Vagina (tissue), 2 donors: ENCODE data around the gene ANTXR1.

Experiments
- POLR2A ChIP-seq, 2 donors: fragments of 450-650 bp; IDR thresholded peaks; one replicate each; pipeline ENCODE4 v1.6.1; 2017; ENCODE audit warnings: antibody characterized with exemption in 2 of 2, mild to moderate bottlenecking in 2 of 2, moderate library complexity in 2 of 2
- POLR2AphosphoS5 ChIP-seq, 2 donors: sonication (generic); formaldehyde crosslinking; IDR thresholded peaks; one replicate each; pipeline ENCODE4 v1.9.0; 2017; ENCODE audit warnings: antibody characterized with exemption in 2 of 2, mild to moderate bottlenecking in 2 of 2, low read depth in 1 of 2; ENCODE audit not compliant: insufficient read depth in 1 of 2
- TF ChIP-seq, protein P1 (sequence below), 3 experiments: fragments of 450-650 bp in 2 of 3; fragments of 200-600 bp in 1 of 3; sonication (generic) in 1 of 3; IDR thresholded peaks; one replicate each; pipeline ENCODE4 v1.5.1; 2017 to 2019; ENCODE audit warnings: antibody characterized with exemption in 3 of 3, mild to moderate bottlenecking in 2 of 3, moderate library complexity in 2 of 3

DNA sequence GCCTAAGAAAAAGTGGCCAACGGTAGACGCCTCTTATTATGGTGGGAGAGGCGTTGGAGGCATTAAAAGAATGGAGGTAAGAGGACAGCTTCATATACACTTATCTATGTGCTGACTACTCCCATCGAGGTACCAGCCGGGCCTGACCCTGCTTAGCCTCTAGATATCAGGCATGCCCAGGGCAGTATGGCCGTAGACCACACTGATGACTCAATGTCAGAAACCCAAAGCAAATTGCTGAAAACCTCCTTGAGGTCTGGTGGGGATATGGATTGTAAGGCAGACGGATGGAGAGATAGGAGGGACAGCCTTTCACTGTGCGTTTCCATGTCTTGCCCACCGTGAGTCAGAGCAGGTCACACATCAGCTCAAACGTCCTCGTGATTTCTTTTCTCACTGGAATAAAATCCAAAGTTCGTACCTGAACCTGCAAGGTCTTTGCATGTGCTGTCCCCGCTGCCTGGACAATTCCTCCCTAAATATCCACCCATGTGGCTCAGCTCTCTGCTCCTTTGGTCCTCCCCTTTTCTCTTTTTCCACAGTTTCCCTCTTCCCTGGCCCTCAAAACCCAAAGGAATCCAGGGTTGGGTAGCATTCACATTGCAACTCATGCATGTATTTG, 168.9 kb downstream of the ANTXR1 start:
- TF ChIP-seq, protein P1, sequence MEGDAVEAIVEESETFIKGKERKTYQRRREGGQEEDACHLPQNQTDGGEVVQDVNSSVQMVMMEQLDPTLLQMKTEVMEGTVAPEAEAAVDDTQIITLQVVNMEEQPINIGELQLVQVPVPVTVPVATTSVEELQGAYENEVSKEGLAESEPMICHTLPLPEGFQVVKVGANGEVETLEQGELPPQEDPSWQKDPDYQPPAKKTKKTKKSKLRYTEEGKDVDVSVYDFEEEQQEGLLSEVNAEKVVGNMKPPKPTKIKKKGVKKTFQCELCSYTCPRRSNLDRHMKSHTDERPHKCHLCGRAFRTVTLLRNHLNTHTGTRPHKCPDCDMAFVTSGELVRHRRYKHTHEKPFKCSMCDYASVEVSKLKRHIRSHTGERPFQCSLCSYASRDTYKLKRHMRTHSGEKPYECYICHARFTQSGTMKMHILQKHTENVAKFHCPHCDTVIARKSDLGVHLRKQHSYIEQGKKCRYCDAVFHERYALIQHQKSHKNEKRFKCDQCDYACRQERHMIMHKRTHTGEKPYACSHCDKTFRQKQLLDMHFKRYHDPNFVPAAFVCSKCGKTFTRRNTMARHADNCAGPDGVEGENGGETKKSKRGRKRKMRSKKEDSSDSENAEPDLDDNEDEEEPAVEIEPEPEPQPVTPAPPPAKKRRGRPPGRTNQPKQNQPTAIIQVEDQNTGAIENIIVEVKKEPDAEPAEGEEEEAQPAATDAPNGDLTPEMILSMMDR (IDR thresholded peaks at IDR 0.05), result no peak
- TF ChIP-seq POLR2A (IDR thresholded peaks at IDR 0.05) (no peak), POLR2AphosphoS5 (IDR thresholded peaks at IDR 0.05; ENCODE audit: insufficient read depth in 1 of 2, low read depth in 1 of 2) (no peak)
